ENCODE data around the gene TMEM198.

TMEM198 gene

GRCh38 chr2:219566640-219567039, 22.8 kb downstream of the TMEM198 start:
- in situ Hi-C loops (cut with HindIII; ENCODE audit: low sequenced_read_pairs): no loop called here
- TF ChIP-seq CTCF (IDR thresholded peaks at IDR 0.05; ENCODE audit: low read depth, low read length, missing control alignments): no peak
- no peak overlapping the region for H3K4me3 ChIP-seq (ENCODE audit: low read depth, low read length)
- DNase-seq (ENCODE audit: low read depth): no peak

- no peak for DNase-seq (ENCODE audit: low read depth)
- no peak for TF ChIP-seq CTCF (IDR thresholded peaks at IDR 0.05; ENCODE audit: low read depth, low read length, missing control alignments)
- in situ Hi-C loops (cut with HindIII; ENCODE audit: low sequenced_read_pairs): no loop called here
- no peak overlapping the region for H3K4me3 ChIP-seq (ENCODE audit: low read depth, low read length)
Observed at GRCh38 chr2:219567131-219567530, 23.3 kb downstream of the TMEM198 start.

GRCh38 chr2:219567791-219568361, 24.0 kb downstream of the TMEM198 start:
- DNase-seq (ENCODE audit: low read depth): no peak
- in situ Hi-C loops (cut with HindIII; ENCODE audit: low sequenced_read_pairs): no loop called here
- TF ChIP-seq CTCF (IDR thresholded peaks at IDR 0.05; ENCODE audit: low read depth, low read length, missing control alignments): no peak

GRCh38 chr2:219569041-219569440, 25.2 kb downstream of the TMEM198 start:
- no peak for DNase-seq (ENCODE audit: low read depth)
- in situ Hi-C loops (cut with HindIII; ENCODE audit: low sequenced_read_pairs): no loop called here
- no peak overlapping the region for H3K4me3 ChIP-seq (ENCODE audit: low read depth, low read length)
- TF ChIP-seq CTCF (IDR thresholded peaks at IDR 0.05; ENCODE audit: low read depth, low read length, missing control alignments): no peak

More at GRCh38 chr2:219567791-219568361, 24.0 kb downstream of the TMEM198 start:
- no peak overlapping the region for H3K4me3 ChIP-seq (ENCODE audit: low read depth, low read length)

GRCh38 chr2:219569635-219570034, 25.8 kb downstream of the TMEM198 start:
- DNase-seq (ENCODE audit: low read depth): no peak
- in situ Hi-C loops (cut with HindIII; ENCODE audit: low sequenced_read_pairs): no loop called here
- no peak for TF ChIP-seq CTCF (IDR thresholded peaks at IDR 0.05; ENCODE audit: low read depth, low read length, missing control alignments)
- H3K4me3 ChIP-seq (ENCODE audit: low read depth, low read length): peak overlapping the region; percentile 58

GRCh38 chr2:219570194-219570923, 26.5 kb downstream of the TMEM198 start:
- in situ Hi-C loops (cut with HindIII; ENCODE audit: low sequenced_read_pairs): no loop called here
- no peak for TF ChIP-seq CTCF (IDR thresholded peaks at IDR 0.05; ENCODE audit: low read depth, low read length, missing control alignments)
- H3K4me3 ChIP-seq (ENCODE audit: low read depth, low read length): peak overlapping the region; percentile 58
- DNase-seq (ENCODE audit: low read depth): no peak

All from astrocyte of the cerebellum (primary cell).